HG02798 (cell line): ENCODE measurements around the gene ARSG.
"Not testable (repeated sequence)": the region's sequence is repeated elsewhere in the genome, so short reads cannot be mapped to it uniquely, and the experiment has no call there.

Experiments
- ATAC-seq: cut with Tn5 transposase; IDR thresholded peaks from one replicate; pipeline ENCODE4 v1.9.1; 2021; ENCODE audit warnings: mild to moderate bottlenecking; ENCODE audit not compliant: unreplicated experiment, poor library complexity

ARSG gene

GRCh38 chr17:68359791-68360535 is 68.7 kb downstream of the ARSG start:
- ATAC-seq = no peak

GRCh38 chr17:68365469-68365868 is 74.2 kb downstream of the ARSG start:
- ATAC-seq = no peak

GRCh38 chr17:68368387-68368786 is 77.1 kb downstream of the ARSG start:
- ATAC-seq = no peak

GRCh38 chr17:68375566-68375965 is 84.3 kb downstream of the ARSG start:
- no peak for ATAC-seq

DNA sequence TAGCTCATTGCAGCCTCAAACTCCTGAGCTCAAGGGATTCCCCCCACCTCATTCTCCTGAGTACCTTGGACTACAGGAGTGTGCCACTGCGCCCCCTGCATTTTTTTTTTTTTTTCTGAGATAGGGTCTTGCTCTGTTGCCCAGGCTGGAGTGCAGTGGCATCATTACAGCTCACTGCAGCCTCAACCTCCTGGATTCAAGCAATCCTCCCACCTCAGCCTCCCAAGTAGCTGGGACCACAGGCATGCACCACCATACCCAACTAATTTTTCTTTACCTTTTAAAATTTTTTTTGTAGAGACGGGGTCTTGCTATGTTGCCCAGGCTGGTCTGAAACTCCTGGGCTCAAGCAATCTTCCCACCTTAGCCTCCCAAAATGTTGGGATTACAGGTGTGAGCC is 84.9 kb downstream of the ARSG start:
- ATAC-seq = not testable (repeated sequence)

DNA sequence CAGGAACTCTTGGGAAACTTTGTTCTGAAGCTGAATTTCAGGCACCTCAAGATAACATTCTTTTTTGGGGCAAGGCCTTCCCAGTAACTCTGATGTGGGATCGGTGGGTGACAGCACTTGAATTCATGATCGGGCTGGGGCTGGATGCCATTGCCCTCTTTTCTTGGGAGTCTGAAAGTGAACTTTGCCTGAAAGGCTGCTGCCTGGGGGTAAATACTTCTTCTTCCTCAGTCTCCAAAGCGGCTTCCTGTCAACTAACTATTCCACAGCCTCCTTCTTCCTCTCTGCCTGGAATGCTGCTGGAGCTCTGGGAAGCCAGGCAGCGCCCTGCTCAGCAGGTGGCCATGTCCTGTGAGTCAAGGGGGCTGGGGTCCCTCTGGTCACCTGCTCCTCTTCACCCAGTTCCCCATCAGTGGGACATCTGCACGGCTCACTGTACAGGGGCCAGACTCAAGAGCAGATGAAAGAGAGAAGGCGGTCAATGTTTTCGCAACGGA is 86.5 kb downstream of the ARSG start:
- no peak for ATAC-seq

DNA sequence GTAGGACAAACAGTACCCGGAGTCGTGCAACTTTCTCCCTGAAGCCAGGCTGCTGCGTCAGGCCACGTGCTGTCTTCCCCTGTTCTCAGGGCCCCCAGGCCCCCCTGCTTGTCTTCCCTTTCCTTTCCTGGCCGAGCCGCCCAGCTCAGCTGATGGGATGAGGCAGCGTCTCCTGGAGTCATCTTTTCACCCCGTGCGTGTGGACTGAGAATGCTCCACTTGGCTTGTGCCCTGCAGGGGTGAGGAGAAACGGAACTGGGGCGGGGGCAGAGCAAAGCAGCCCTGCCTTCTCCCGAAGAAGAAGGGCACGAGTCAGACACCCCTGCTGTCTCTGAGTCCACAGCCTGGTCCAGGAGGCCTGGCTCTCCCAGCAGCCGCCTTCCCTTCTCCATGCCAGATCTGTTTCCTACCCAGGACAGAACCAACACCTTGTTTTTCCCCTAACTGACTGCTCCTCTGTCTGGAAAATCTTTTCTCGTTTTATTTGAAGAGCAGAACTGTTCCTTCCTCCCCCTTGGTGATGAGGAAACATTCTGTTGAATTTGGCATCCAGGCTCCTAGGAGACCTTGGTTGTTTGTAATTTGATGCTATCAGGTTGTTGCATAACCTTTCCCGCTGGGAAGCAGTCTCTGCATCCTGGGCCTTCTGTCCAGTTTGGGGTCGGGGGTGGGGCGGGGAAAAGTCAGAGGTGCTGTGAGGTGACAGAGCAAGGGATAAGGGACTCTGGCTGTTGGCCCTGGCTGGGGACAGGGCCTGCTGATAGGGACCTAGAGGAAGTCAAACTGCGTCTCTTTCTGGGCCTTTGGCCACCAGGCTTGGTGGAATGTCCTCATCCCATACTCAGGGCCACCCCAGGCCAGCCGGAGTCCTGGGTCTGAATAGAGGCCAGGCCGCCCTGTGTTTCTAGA is 87.2 kb downstream of the ARSG start:
- no peak for ATAC-seq

DNA sequence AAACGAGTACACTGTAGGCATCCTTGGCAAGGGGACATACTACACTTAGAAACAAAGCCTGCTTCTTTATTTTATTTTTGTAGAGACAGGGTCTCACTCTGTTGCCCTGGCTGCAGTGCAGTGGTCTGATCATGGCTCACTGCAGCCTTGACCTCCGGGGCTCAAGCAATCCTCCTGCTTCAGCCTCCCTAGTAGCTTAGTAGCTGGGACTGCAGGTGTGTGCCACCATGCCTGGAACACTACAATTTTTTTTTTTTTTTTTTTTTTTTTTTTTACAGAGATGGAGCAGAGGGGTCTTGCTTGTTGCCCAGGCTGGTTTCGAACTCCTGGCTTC is 87.8 kb downstream of the ARSG start:
- no peak for ATAC-seq

DNA sequence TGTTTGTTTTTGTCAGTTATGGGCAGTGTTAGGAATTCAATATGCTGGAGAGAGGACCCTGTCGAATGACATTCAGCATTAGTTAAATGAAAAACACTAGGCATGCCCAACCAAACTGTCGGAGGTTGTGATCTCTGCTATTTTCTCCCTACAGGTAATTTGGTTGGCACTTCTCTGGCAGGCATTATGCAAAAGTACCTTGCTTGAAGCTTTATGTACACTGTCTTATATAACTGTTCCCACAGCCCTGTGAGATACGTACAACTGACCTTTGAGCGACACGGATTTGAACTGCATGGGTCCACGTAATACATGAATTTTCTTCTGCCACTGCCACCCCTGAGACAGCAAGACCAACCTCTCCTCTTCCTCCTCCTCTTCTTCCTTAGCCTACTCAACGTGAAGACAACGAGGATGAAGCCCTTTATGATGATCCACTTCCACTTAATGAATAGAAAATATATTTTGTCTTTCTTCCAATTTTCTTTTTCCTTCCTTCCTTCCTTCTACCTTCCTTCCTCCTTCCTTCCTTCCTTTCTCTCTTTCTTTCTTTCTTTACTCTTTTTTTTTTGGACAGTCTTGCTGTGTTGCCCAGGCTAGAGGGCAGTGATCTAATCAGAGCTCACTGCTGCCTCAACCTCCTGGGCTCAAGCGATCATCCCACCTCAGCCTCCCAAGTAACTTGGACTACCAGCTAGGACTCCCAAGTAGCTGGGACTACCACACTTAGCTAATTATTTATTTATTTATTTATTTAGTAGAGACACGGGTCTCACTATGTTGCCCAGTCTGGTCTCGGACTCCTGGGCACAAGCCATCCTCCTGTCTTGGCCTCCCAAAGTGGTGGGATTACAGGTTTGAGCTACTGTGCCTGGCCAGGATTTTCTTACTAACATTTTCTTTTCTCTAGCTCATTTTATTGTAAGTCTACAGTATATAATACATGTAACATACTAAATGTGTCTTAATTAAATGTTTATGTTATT is 88.7 kb downstream of the ARSG start:
- no peak for ATAC-seq

DNA sequence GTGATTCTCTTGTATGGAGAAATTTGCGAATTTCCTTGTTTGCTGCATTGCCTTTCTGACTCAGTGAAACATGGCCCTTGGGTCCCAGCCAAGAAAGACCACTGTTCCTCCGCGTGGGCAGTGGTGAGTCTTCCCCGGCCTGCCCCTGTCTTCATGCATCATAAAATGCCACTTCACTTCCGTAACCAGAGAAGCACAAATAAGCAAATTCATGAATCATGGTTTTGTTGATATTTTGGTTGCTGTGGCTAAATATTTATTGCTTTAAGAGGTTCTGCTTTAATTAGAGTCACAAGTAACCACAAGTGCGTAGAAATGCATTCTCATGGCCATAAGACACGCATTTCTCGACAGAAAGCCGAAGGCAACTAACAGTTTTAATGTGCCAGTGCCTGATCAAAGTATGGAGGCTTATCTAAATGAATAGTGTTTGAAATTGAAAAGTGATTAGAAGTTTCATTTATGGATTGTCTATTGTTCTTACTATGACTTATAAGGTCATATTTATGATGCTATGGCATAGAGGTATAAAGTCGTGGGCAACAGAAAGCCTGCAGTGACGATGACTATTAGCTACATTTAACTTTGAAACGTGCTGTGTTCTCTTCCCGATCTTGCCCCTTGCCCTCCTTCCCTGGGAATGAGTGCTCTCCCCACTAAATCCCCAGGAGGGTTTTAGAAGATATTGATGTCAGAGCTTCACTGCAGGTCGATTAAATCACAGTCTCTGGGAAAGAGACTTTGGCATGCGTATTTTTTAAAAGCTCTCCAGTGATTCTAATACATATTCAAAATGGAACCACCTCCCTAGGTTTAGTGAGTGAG is 90.0 kb downstream of the ARSG start:
- ATAC-seq = no peak

DNA sequence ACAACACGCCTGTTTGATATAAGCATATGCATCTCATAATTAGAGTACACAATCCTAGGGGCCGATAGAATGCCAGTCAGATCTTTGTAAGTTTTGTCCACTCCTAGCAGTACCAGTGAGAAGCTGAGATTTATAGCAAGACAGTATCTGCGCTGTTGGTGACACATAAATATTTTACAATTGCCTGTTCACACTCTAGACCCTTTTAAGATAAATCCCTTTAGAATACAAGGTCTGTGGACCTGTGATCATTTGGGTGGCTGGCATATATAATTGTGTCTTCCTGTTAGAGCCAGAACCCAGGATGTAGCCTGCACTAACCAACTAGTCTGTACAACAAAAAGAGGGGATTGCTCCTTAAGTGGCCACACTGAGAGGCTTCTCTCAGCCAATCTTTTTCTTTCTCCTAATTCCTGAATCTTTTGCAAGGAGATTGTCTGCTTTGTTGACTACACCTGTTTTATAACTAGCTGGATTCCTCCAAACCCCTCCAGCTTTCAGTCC is 91.3 kb downstream of the ARSG start:
- no peak for ATAC-seq

- no peak for ATAC-seq
Observed at GRCh38 chr17:68383120-68383442, 91.8 kb downstream of the ARSG start.

- no peak for ATAC-seq
Observed at GRCh38 chr17:68383443-68384321, 92.4 kb downstream of the ARSG start.

DNA sequence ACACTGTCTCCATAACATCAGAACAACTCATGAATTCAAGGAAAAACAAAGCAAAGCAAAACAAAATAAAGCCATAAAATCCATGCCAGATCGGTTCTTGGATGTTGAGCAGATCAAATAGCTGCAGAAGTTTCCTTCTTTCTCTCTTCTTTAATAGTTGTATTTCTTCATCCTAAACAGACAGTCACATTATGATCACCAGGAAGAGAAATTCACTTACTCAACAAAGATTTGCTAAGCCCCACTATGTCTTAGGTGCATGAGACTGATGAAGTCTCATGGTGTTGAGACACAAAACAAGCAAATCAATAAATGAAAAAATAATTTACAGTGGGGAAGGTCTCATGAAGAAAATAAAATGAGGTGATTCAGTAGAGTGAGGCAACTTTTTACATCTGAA is 93.2 kb downstream of the ARSG start:
- ATAC-seq = no peak

GRCh38 chr17:68384941-68385340 is 93.6 kb downstream of the ARSG start:
- ATAC-seq = no peak

DNA sequence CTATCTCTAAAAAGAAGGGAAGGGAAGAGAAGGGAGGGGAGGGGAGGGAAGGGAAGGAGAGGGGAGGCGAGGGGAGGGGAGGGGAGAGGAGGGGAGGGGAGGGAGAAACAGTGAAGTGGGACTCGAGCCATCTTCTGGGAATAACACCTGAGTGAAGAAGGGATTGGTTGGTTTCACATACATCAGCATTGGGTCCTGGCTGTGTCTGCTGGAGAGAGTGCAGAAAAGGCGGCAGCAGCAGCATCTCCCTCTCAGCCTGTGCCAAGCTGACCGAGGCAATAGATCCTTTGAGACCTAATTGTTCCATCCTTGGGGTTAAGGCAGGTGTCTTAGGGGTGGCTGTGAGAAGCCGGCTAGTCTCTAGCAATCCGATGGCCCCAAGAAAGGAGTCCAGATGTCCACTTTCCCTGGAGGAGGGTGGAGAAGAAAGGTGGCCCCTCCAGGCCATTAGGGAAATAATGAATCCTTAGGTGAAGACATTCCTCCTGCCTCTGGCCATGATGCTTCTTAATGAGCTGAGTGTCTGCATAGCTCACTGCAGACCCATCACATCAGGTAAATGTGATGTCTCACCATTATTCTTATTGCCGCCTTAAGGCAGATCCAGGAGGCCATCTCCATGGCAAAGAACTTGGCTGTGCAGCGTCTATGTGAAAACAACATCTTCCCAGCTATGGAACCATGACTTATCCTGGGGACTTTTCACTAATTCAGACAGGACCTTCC is 94.4 kb downstream of the ARSG start:
- ATAC-seq = no peak

DNA sequence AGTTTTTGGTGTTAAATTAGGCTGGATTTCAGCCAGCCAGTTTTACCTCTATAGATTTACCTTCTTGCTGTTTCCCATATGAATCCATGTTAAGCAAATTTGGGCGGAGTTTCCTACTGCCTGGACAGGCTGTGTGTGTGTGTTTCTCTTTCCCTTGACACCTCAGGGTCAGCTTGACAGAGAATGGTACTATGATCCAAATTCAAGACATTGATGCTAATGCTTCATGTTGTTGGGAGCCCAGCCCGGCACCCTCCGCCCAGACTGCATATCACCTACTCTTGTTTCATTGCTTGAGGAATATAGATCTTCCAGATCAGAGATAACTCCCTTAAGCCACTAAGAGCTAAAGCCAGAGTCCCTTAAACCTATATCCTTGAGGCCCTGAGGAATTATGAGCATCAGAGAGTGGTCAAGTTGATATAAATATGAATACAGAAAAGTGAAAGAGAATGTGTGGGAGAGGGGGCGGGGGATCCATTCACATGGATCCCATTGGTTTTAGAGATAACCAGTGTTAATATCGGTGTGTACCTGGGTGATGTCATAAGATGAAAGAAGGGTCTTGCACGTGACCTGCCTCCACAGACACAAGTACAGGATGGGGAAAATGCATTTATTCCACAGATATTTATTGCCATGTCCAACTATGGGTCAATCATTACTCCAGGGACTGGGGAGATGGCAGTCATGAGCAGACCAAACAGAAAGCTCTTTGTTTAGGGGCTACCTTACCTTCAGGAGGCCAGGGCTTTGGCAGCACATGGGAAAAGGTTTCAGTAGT is 96.3 kb downstream of the ARSG start:
- no peak for ATAC-seq
